Measurements from ENCODE around the gene CIITA.
"Not testable (repeated sequence)": the region's sequence is repeated elsewhere in the genome, so short reads cannot be mapped to it uniquely, and the experiment has no call there.

Gene CIITA, protein sequence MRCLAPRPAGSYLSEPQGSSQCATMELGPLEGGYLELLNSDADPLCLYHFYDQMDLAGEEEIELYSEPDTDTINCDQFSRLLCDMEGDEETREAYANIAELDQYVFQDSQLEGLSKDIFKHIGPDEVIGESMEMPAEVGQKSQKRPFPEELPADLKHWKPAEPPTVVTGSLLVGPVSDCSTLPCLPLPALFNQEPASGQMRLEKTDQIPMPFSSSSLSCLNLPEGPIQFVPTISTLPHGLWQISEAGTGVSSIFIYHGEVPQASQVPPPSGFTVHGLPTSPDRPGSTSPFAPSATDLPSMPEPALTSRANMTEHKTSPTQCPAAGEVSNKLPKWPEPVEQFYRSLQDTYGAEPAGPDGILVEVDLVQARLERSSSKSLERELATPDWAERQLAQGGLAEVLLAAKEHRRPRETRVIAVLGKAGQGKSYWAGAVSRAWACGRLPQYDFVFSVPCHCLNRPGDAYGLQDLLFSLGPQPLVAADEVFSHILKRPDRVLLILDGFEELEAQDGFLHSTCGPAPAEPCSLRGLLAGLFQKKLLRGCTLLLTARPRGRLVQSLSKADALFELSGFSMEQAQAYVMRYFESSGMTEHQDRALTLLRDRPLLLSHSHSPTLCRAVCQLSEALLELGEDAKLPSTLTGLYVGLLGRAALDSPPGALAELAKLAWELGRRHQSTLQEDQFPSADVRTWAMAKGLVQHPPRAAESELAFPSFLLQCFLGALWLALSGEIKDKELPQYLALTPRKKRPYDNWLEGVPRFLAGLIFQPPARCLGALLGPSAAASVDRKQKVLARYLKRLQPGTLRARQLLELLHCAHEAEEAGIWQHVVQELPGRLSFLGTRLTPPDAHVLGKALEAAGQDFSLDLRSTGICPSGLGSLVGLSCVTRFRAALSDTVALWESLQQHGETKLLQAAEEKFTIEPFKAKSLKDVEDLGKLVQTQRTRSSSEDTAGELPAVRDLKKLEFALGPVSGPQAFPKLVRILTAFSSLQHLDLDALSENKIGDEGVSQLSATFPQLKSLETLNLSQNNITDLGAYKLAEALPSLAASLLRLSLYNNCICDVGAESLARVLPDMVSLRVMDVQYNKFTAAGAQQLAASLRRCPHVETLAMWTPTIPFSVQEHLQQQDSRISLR

DNA sequence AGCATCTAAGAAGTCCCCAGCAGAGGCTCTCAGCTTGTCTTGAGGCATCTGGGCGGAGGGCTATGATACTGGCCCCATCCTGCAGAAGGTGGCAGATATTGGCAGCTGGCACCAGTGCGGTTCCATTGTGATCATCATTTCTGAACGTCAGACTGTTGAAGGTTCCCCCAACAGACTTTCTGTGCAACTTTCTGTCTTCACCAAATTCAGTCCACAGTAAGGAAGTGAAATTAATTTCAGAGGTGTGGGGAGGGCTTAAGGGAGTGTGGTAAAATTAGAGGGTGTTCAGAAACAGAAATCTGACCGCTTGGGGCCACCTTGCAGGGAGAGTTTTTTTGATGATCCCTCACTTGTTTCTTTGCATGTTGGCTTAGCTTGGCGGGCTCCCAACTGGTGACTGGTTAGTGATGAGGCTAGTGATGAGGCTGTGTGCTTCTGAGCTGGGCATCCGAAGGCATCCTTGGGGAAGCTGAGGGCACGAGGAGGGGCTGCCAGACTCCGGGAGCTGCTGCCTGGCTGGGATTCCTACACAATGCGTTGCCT is at the start of gene CIITA:
Gene CIITA, plus strand, starts transcription at position 404 of the 543 bp plus-strand sequence. Its CDS starts 129 bp downstream, at position 533.
- peak; percentile 52 for DNase-seq (ENCODE audit: extremely low read depth, low read depth)
- TF ChIP-seq, protein P1, sequence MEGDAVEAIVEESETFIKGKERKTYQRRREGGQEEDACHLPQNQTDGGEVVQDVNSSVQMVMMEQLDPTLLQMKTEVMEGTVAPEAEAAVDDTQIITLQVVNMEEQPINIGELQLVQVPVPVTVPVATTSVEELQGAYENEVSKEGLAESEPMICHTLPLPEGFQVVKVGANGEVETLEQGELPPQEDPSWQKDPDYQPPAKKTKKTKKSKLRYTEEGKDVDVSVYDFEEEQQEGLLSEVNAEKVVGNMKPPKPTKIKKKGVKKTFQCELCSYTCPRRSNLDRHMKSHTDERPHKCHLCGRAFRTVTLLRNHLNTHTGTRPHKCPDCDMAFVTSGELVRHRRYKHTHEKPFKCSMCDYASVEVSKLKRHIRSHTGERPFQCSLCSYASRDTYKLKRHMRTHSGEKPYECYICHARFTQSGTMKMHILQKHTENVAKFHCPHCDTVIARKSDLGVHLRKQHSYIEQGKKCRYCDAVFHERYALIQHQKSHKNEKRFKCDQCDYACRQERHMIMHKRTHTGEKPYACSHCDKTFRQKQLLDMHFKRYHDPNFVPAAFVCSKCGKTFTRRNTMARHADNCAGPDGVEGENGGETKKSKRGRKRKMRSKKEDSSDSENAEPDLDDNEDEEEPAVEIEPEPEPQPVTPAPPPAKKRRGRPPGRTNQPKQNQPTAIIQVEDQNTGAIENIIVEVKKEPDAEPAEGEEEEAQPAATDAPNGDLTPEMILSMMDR (IDR thresholded peaks at IDR 0.05; ENCODE audit: low read depth, low read length): no peak

GRCh38 chr16:10827691-10828341 is 49.2 kb upstream of the CIITA start:
- TF ChIP-seq, protein P1 (IDR thresholded peaks at IDR 0.05; ENCODE audit: low read depth, low read length): no peak

DNA sequence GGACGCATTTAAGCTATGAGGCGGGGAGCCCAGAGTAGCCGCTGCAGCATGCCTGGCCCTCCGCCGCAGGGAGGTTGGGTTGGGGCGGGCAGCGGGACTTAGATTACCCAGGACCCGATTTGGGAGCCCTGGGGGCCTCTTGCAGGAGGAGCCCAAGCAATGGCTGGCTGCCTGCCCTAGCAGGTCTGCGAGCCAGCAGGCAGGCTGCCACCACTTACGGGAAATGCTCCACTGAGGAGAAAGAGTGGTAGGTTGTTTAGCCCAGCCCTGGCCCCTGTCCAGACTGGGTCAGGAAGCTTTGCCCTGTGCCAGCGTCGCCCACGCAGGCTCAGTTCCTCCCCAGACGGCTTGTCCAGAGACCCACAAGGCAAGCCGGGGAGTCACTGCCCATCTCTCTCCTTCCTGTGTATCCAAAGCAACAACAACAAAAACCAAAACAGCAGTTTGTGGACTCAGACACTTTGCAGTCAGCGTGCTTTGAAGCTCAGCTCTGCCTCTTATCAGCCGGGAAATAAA is 48.1 kb upstream of the CIITA start:
- DNase-seq (ENCODE audit: extremely low read depth, low read depth): peak; percentile 87
- TF ChIP-seq, protein P1 (IDR thresholded peaks at IDR 0.05; ENCODE audit: low read depth, low read length): no peak

More at GRCh38 chr16:10827691-10828341, 49.2 kb upstream of the CIITA start:
- peak; percentile 63 for DNase-seq (ENCODE audit: extremely low read depth, low read depth)

DNA sequence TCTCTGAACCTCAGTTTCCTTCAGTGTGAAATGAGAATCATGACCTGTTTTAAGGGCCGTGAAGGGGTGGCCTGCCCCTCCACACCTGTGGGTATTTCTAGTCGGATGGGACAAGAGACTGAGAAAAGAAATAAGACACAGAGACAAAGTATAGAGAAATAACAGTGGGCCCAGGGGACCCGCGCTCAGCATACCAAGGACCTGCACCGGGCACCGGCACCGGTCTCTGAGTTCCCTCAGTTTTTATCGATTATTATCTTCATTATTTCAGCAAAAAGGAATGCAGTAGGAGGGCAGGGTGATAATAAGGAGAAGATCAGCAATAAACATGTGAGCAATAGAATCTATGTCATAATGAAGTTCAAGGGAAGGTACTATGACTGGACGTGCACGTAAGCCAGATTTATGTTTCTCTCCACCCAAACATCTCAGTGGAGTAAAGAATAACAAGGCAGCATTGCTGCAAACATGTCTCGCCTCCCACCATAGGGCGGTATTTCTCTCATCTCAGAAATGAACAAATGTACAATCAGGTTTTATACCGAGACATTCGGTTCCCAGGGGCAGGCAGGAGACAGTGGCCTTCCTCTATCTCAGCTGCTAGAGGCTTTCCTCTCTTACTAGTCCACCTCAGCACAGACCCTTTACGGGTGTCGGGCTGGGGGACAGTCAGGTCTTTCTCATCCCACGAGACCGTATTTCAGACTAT is 47.5 kb upstream of the CIITA start:
- DNase-seq (ENCODE audit: extremely low read depth, low read depth): not testable (repeated sequence)

DNA sequence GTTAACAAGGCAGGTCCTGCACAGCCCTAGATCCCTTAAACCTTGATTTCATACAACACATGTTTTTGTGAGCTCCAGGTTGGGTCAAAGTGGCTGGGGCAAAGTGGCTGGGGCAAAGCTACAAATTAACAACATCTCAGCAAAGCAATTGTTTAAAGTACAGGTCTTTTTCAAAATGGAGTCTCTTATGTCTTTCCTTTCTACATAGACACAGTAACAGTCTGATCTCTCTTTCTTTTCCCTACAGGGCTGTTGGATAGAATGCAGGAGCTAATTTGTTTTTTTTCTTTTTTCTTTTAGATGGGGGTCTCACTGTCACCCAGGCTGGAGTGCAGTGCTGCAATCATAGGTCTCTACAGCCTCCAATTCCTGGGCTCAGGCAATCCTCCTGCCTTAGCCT is 46.8 kb upstream of the CIITA start:
- DNase-seq (ENCODE audit: extremely low read depth, low read depth): not testable (repeated sequence)

- TF ChIP-seq, protein P1 (IDR thresholded peaks at IDR 0.05; ENCODE audit: low read depth, low read length): no peak
- no peak for DNase-seq (ENCODE audit: extremely low read depth, low read depth)
Observed at GRCh38 chr16:10831894-10832886, 44.8 kb upstream of the CIITA start.

Measured in AG09319 (cell line).